DOHH2 (cell line): ENCODE results near the gene RAB15.

Experiments used
- H3F3A ChIP-seq: fragments of 200-600 bp; sonication (generic), shearing (Covaris generic); 2 replicates; pipeline ENCODE4 v1.6.0; 2016; ENCODE audit warnings: antibody characterized with exemption, mild to moderate bottlenecking; ENCODE audit not compliant: control insufficient read depth, insufficient read depth
- H3K27ac ChIP-seq: fragments of 200-600 bp; sonication (generic); 2 replicates; pipeline ENCODE4 v1.5.1; 2014; ENCODE audit warnings: low read depth, mild to moderate bottlenecking, low read length, moderate library complexity
- H3K27me3 ChIP-seq: fragments of 200-600 bp; sonication (generic); 2 replicates; pipeline ENCODE4 v1.6.1; 2014; ENCODE audit warnings: mild to moderate bottlenecking, low read length, mixed read lengths; ENCODE audit not compliant: control insufficient read depth
- H3K36me3 ChIP-seq: fragments of 200-600 bp; sonication (generic); 2 replicates; pipeline ENCODE4 v1.6.1; 2014; ENCODE audit warnings: mild to moderate bottlenecking, low read length, moderate library complexity, mixed read lengths; ENCODE audit not compliant: control insufficient read depth
- H3K4me1 ChIP-seq: fragments of 200-600 bp; sonication (generic); 2 replicates; pipeline ENCODE4 v1.6.1; 2014; ENCODE audit warnings: mild to moderate bottlenecking, low read length, mixed read lengths; ENCODE audit not compliant: control insufficient read depth
- H3K4me2 ChIP-seq: fragments of 200-600 bp; sonication (generic); 2 replicates; pipeline ENCODE4 v1.6.0; 2014; ENCODE audit warnings: mild to moderate bottlenecking, low read length, moderate library complexity
- H3K4me3 ChIP-seq: fragments of 200-600 bp; sonication (generic); 2 replicates; pipeline ENCODE4 v1.5.1; 2014; ENCODE audit warnings: mild to moderate bottlenecking, low read length, mixed read lengths
- H3K79me2 ChIP-seq: fragments of 200-600 bp; sonication (generic); 2 replicates; pipeline ENCODE4 v1.6.1; 2014; ENCODE audit warnings: mild to moderate bottlenecking, low read length, mixed read lengths; ENCODE audit not compliant: control insufficient read depth
- H3K9me2 ChIP-seq: fragments of 200-600 bp; sonication (generic); replicated peaks from 2 replicates; pipeline ENCODE4 v1.6.1; 2014; ENCODE audit warnings: mild to moderate bottlenecking, low read length, mixed read lengths; ENCODE audit not compliant: control insufficient read depth
- H3K9me3 ChIP-seq: fragments of 200-600 bp; sonication (generic); 2 replicates; pipeline ENCODE4 v1.6.1; 2014; ENCODE audit warnings: antibody characterized with exemption, low read length, mixed read lengths; ENCODE audit not compliant: control insufficient read depth, insufficient read depth
- H4K20me1 ChIP-seq: fragments of 200-600 bp; sonication (generic); 2 replicates; pipeline ENCODE4 v1.6.0; 2014; ENCODE audit warnings: low read depth, mild to moderate bottlenecking, antibody characterized with exemption, low read length, moderate library complexity; ENCODE audit not compliant: control insufficient read depth, insufficient read depth
- CTCF ChIP-seq: fragments of 200-600 bp; sonication (generic); IDR thresholded peaks from one replicate; pipeline ENCODE4 v1.5.1; 2014; ENCODE audit warnings: antibody characterized with exemption, mild to moderate bottlenecking, low read depth, low read length; ENCODE audit not compliant: poor library complexity, severe bottlenecking
- EZH2phosphoT487 ChIP-seq: fragments of 200-600 bp; sonication (generic); IDR thresholded peaks from 2 replicates; pipeline ENCODE4 v1.6.1; 2017; ENCODE audit warnings: borderline replicate concordance, mild to moderate bottlenecking, antibody characterized with exemption, low read length, moderate library complexity, mixed read lengths

The RAB15 gene

GRCh38 chr14:64960762-64961276, 11.3 kb downstream of the RAB15 start:
- no peaks in the 10 kb centered on the region for H3K9me3 ChIP-seq
- no peaks in the 10 kb centered on the region for H3F3A ChIP-seq
- no peaks in the 10 kb centered on the region for H3K27me3 ChIP-seq
- H3K27ac ChIP-seq: no peak overlapping the region
- H3K4me2 ChIP-seq: no peak overlapping the region
- H3K9me2 ChIP-seq: no peaks in the 10 kb centered on the region
- no peaks in the 10 kb centered on the region for H3K79me2 ChIP-seq
- no peaks in the 10 kb centered on the region for H4K20me1 ChIP-seq
- no peaks in the 10 kb centered on the region for H3K36me3 ChIP-seq
- peak; percentile 23 for TF ChIP-seq CTCF
- no peak for TF ChIP-seq EZH2phosphoT487
- H3K4me3 ChIP-seq: no peak overlapping the region
- no peaks in the 10 kb centered on the region for H3K4me1 ChIP-seq

GRCh38 chr14:64958743-64959142, 13.4 kb downstream of the RAB15 start:
- Histone ChIP-seq H3K27ac (no peak overlapping the region), H3K79me2 (no peaks in the 10 kb centered on the region), H3K27me3 (no peaks in the 10 kb centered on the region), H3K4me1 (no peaks in the 10 kb centered on the region), H3K4me2 (no peak overlapping the region), H3K9me2 (no peaks in the 10 kb centered on the region), H3K9me3 (no peaks in the 10 kb centered on the region), H3K36me3 (no peaks in the 10 kb centered on the region), H4K20me1 (no peaks in the 10 kb centered on the region), H3K4me3 (no peak overlapping the region), H3F3A (no peaks in the 10 kb centered on the region)
- no peak for TF ChIP-seq EZH2phosphoT487
- TF ChIP-seq CTCF: no peak

- Histone ChIP-seq H3K79me2 (no peaks in the 10 kb centered on the region), H3K9me3 (no peaks in the 10 kb centered on the region), H3K36me3 (no peaks in the 10 kb centered on the region), H3K4me2 (no peak overlapping the region), H3K27ac (no peak overlapping the region), H4K20me1 (no peaks in the 10 kb centered on the region), H3K9me2 (no peaks in the 10 kb centered on the region), H3K27me3 (no peaks in the 10 kb centered on the region), H3K4me3 (no peak overlapping the region), H3K4me1 (no peaks in the 10 kb centered on the region), H3F3A (no peaks in the 10 kb centered on the region)
- TF ChIP-seq CTCF (no peak), EZH2phosphoT487 (no peak)
Observed at GRCh38 chr14:64958201-64958600, 13.9 kb downstream of the RAB15 start.
